ENCODE data around the gene PRKN. TPM values are rescaled to one million over a fixed set of nuclear protein-coding genes. Genes with fewer than 3 reads are reported as not detected.

Gene PRKN
- total RNA-seq, 1 experiment from 2014 or later: 0.46 TPM

DNA sequence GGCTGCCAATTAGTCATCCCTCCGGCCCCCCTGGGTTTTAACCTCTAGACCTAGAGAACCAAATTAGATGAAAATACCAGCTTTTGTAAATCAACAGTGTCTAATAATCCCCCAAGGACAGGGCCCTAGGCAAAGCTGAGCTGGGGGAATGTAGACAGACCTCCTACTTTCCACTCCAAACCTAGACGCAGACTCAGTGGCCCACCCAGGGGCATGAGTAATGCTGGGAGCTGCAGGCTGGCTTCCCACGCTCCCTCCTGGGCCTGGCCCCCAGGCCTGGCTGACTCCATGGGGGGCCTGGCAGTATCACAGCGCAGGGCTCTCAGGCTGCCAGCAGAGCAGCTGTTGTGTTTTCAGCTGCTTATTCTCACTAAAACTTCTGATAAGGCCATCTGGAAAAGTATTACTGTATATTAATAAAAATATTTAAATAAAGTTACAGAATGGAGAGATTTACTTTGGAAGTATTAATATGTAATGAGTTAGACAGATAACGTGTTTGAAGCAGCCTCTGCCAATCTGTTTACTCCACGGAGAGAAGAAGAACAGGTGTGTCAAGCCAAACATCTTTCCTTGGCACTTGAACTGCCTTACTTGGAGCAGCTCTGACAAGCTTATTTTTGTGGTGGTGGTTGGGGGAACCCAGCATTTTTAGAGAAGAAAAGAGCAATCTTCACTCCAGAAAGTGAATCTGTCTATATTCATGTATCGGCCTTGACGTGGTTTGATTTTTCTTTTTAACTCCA lies 1309.7 kb downstream of the PRKN start:
- Histone ChIP-seq H3K9me3 (ENCODE audit: control insufficient read depth, insufficient read depth, low read depth, low read length) (no peaks in the 10 kb centered on the region), H3K27ac (ENCODE audit: low read length) (peak overlapping the region; percentile 48; the same call in 1 of the 2 replicates), H3K4me3 (ENCODE audit: low read depth in 2 of 2, low read length in 2 of 2) (no peak overlapping the region), H3K36me3 (ENCODE audit: control insufficient read depth, insufficient read depth, low read length) (no peaks in the 10 kb centered on the region), H3K4me1 (ENCODE audit: control insufficient read depth, insufficient read depth, low read length) (peaks cover 16% of the 10 kb centered on the region), H3K27me3 (ENCODE audit: control insufficient read depth, insufficient read depth, low read length) (no peaks in the 10 kb centered on the region)
- TF ChIP-seq, protein P1, sequence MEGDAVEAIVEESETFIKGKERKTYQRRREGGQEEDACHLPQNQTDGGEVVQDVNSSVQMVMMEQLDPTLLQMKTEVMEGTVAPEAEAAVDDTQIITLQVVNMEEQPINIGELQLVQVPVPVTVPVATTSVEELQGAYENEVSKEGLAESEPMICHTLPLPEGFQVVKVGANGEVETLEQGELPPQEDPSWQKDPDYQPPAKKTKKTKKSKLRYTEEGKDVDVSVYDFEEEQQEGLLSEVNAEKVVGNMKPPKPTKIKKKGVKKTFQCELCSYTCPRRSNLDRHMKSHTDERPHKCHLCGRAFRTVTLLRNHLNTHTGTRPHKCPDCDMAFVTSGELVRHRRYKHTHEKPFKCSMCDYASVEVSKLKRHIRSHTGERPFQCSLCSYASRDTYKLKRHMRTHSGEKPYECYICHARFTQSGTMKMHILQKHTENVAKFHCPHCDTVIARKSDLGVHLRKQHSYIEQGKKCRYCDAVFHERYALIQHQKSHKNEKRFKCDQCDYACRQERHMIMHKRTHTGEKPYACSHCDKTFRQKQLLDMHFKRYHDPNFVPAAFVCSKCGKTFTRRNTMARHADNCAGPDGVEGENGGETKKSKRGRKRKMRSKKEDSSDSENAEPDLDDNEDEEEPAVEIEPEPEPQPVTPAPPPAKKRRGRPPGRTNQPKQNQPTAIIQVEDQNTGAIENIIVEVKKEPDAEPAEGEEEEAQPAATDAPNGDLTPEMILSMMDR (IDR thresholded peaks at IDR 0.05): no peak
- in situ Hi-C loops (cut with HindIII; ENCODE audit: low pct_unique_long_range_greater_than_20kb, low sequenced_read_pairs): no loop called here
- POLR2A ChIA-PET: no interaction called here
- CTCF ChIA-PET: interaction anchor here (0.5 to 1.2 kb wide), 7 partner anchors 8 to 219 kb away, joined by 3 to 6 read pairs (median 3); no protein-coding TSS in a partner anchor
- ATAC-seq: no peak; the same call in 1 of the 2 replicates
- no TSS peak for BruUV-seq (replicated peaks)
- intact Hi-C loops (cut with micrococcal nuclease; ENCODE audit: unreplicated experiment): loop anchor here (5.0 to 10.0 kb wide), 3 partner anchors 79 to 497 kb away; no protein-coding TSS in a partner anchor
- DNase-seq (ENCODE audit: low read depth, low spot score): no peak

DNA sequence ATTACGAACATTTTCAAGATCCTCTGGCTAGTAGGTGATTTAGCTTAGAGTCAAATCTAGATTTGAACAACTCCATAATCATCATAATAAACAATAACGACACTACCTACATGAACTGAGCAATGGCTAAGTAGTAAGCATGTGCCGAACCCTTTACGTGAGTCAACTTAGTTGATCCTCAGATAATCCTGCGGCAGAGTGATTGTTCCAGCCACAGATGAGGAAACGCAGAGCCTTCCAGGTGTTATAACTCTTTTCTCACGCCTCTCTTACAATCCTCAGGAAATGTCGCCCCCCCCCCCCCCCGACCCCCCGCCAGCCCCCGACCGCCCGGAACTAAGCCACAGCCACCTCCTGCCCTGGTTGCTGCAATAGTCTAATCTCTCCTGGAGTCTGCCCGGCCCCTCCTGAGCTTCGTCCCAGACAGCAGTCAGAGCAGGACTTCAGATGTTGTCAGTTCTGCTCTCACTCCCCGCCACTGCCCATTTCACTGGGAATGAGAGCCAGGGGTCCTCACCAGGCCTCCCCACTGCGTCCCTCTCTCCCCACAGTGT lies 1312.2 kb downstream of the PRKN start:
- no peaks in the 10 kb centered on the region for H3K36me3 ChIP-seq (ENCODE audit: control insufficient read depth, insufficient read depth, low read length)
- H3K9me3 ChIP-seq (ENCODE audit: control insufficient read depth, insufficient read depth, low read depth, low read length): no peaks in the 10 kb centered on the region
- ATAC-seq: no peak
- in situ Hi-C loops (cut with HindIII; ENCODE audit: low pct_unique_long_range_greater_than_20kb, low sequenced_read_pairs): no loop called here
- peaks cover 12% of the 10 kb centered on the region; the same call in 1 of the 2 replicates for H3K4me1 ChIP-seq (ENCODE audit: control insufficient read depth, insufficient read depth, low read length)
- no peak for DNase-seq (ENCODE audit: low read depth, low spot score)
- no peak overlapping the region for H3K4me3 ChIP-seq (ENCODE audit: low read depth in 2 of 2, low read length in 2 of 2)
- H3K27me3 ChIP-seq (ENCODE audit: control insufficient read depth, insufficient read depth, low read length): no peaks in the 10 kb centered on the region
- ChIA-PET CTCF (interaction anchor here (1.0 kb wide), 1 partner anchor 1785 kb away, joined by 3 read pairs; no protein-coding TSS in a partner anchor), POLR2A (no interaction called here)
- intact Hi-C loops (cut with micrococcal nuclease; ENCODE audit: unreplicated experiment): loop anchor here (5.0 to 10.0 kb wide), 3 partner anchors 82 to 499 kb away; no protein-coding TSS in a partner anchor
- TF ChIP-seq, protein P2, sequence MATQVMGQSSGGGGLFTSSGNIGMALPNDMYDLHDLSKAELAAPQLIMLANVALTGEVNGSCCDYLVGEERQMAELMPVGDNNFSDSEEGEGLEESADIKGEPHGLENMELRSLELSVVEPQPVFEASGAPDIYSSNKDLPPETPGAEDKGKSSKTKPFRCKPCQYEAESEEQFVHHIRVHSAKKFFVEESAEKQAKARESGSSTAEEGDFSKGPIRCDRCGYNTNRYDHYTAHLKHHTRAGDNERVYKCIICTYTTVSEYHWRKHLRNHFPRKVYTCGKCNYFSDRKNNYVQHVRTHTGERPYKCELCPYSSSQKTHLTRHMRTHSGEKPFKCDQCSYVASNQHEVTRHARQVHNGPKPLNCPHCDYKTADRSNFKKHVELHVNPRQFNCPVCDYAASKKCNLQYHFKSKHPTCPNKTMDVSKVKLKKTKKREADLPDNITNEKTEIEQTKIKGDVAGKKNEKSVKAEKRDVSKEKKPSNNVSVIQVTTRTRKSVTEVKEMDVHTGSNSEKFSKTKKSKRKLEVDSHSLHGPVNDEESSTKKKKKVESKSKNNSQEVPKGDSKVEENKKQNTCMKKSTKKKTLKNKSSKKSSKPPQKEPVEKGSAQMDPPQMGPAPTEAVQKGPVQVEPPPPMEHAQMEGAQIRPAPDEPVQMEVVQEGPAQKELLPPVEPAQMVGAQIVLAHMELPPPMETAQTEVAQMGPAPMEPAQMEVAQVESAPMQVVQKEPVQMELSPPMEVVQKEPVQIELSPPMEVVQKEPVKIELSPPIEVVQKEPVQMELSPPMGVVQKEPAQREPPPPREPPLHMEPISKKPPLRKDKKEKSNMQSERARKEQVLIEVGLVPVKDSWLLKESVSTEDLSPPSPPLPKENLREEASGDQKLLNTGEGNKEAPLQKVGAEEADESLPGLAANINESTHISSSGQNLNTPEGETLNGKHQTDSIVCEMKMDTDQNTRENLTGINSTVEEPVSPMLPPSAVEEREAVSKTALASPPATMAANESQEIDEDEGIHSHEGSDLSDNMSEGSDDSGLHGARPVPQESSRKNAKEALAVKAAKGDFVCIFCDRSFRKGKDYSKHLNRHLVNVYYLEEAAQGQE (IDR thresholded peaks at IDR 0.05; ENCODE audit: insufficient read depth in 1 of 2, low read depth in 2 of 2, low read length in 1 of 2): no peak
- TF ChIP-seq TCF7L2 (IDR thresholded peaks at IDR 0.05; ENCODE audit: low read depth, low read length) (no peak), SIN3A (IDR thresholded peaks at IDR 0.05; ENCODE audit: borderline replicate concordance, insufficient read depth, low read depth, low read length) (no peak), POLR2AphosphoS5 (IDR thresholded peaks at IDR 0.05; ENCODE audit: low read depth, low read length) (no peak)
- TF ChIP-seq, protein P1 (IDR thresholded peaks at IDR 0.05): no peak
- no TSS peak for BruUV-seq (replicated peaks)
- H3K27ac ChIP-seq (ENCODE audit: low read length): no peak overlapping the region
